GM23338 (cell line): Measurements from ENCODE around the gene MXRA7. TPM values are rescaled to one million over a fixed set of nuclear protein-coding genes. Genes with fewer than 3 reads are reported as not detected.

ENCODE experiments used
- CREB1 ChIP-seq: fragments of 250-450 bp; sonication (Bioruptor Pico); IDR thresholded peaks from 2 replicates; pipeline ENCODE4 v1.5.0; 2020; ENCODE audit warnings: low read depth, mild to moderate bottlenecking, moderate library complexity
- EZH2 ChIP-seq: fragments of 200-600 bp; sonication (generic); IDR thresholded peaks from one replicate; pipeline ENCODE4 v1.8.0; 2017; ENCODE audit warnings: antibody characterized with exemption, mild to moderate bottlenecking, low read depth; ENCODE audit not compliant: unreplicated experiment
- JUNB ChIP-seq: IDR thresholded peaks from one replicate; pipeline ENCODE4 v1.6.1; 2016; ENCODE audit warnings: antibody characterized with exemption; ENCODE audit not compliant: unreplicated experiment
- NANOG ChIP-seq: IDR thresholded peaks from 2 replicates; pipeline ENCODE4 v1.6.1; 2016; ENCODE audit warnings: antibody characterized with exemption, borderline replicate concordance
- POLR2AphosphoS5 ChIP-seq: IDR thresholded peaks from 2 replicates; pipeline ENCODE4 v1.6.1; 2016; ENCODE audit warnings: antibody characterized with exemption, low read depth
- STAT1 ChIP-seq: IDR thresholded peaks from one replicate; pipeline ENCODE4 v1.6.1; 2016; ENCODE audit warnings: antibody characterized with exemption; ENCODE audit not compliant: unreplicated experiment
- ZNF114 ChIP-seq: fragments of 250-450 bp; sonication (Bioruptor Pico); IDR thresholded peaks from 2 replicates; pipeline ENCODE4 v1.5.0; 2020; ENCODE audit warnings: mild to moderate bottlenecking, moderate library complexity
- ZNF331 ChIP-seq: fragments of 250-450 bp; sonication (Bioruptor Pico); IDR thresholded peaks from 2 replicates; pipeline ENCODE4 v1.5.0; 2020; ENCODE audit warnings: low read depth, mild to moderate bottlenecking, moderate library complexity
- polyA plus RNA-seq: library from polyadenylated mRNA; unstranded; fragments of >200 nt; fragmentation: Nextera tagmentation; extraction: Ambion mirVana; gene quantifications from 2 replicates; pipeline ENCODE4 v1.2.1, GENCODE V29; 2016
- total RNA-seq: library from RNA; depleted of rRNA; stranded (reverse); fragments of >200 nt; shearing (Covaris generic); gene quantifications from 2 replicates; pipeline ENCODE4 v1.2.3, GENCODE V29; 2014
- TF ChIP-seq, protein P1 (sequence below): fragments of 250-450 bp; sonication (Bioruptor Pico); IDR thresholded peaks from 2 replicates; pipeline ENCODE4 v1.5.0; 2020; ENCODE audit warnings: mild to moderate bottlenecking, moderate library complexity
- TF ChIP-seq, protein P2 (sequence below): IDR thresholded peaks from 2 replicates; pipeline ENCODE4 v1.6.1; 2016; ENCODE audit warnings: antibody characterized with exemption
- TF ChIP-seq, protein P3 (sequence below): IDR thresholded peaks from one replicate; pipeline ENCODE4 v1.6.1; 2018; ENCODE audit warnings: antibody characterized with exemption; ENCODE audit not compliant: unreplicated experiment

MXRA7 gene
- total and polyA plus RNA-seq, 2 experiments from 2014 or later: 12.1 to 46.6 TPM

DNA sequence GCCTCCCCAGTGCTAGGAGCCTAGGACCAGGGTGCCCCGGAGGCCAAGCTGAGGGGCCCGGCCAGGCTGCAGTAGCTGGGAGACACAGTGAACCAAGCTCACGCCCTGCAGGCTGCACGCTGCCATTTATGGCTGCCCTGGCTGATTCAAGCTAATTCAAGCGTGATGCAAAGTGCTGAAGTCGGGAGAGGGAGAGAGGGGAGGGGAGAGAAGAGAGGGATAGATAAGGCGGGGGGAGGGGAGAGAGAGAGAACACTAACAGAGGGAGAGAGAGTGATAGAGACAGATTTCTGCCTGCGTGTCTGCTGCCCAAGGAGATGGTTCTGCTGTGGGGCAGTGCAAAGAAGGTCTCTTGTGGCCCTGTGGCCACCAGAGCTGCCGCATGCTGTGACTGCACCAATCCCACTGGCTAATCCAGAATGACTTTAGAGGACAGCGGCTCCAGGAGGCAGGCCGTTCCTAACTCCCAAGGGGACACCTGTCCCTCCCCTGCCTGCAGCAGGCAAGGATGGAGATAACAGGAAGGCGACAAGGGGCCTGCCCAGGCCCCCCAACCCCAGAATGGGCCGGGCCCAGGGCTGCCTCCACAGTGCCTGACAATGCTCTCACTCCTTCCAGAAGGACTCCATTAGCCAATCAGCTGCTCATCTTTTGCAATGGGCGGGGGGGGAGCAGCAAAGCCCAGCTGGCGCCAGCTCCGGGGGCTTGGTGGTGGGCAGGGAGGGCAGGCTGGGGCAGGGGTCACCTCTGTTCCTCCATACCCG is 12.9 kb downstream of the MXRA7 start (continued):
- TF ChIP-seq, protein P1, sequence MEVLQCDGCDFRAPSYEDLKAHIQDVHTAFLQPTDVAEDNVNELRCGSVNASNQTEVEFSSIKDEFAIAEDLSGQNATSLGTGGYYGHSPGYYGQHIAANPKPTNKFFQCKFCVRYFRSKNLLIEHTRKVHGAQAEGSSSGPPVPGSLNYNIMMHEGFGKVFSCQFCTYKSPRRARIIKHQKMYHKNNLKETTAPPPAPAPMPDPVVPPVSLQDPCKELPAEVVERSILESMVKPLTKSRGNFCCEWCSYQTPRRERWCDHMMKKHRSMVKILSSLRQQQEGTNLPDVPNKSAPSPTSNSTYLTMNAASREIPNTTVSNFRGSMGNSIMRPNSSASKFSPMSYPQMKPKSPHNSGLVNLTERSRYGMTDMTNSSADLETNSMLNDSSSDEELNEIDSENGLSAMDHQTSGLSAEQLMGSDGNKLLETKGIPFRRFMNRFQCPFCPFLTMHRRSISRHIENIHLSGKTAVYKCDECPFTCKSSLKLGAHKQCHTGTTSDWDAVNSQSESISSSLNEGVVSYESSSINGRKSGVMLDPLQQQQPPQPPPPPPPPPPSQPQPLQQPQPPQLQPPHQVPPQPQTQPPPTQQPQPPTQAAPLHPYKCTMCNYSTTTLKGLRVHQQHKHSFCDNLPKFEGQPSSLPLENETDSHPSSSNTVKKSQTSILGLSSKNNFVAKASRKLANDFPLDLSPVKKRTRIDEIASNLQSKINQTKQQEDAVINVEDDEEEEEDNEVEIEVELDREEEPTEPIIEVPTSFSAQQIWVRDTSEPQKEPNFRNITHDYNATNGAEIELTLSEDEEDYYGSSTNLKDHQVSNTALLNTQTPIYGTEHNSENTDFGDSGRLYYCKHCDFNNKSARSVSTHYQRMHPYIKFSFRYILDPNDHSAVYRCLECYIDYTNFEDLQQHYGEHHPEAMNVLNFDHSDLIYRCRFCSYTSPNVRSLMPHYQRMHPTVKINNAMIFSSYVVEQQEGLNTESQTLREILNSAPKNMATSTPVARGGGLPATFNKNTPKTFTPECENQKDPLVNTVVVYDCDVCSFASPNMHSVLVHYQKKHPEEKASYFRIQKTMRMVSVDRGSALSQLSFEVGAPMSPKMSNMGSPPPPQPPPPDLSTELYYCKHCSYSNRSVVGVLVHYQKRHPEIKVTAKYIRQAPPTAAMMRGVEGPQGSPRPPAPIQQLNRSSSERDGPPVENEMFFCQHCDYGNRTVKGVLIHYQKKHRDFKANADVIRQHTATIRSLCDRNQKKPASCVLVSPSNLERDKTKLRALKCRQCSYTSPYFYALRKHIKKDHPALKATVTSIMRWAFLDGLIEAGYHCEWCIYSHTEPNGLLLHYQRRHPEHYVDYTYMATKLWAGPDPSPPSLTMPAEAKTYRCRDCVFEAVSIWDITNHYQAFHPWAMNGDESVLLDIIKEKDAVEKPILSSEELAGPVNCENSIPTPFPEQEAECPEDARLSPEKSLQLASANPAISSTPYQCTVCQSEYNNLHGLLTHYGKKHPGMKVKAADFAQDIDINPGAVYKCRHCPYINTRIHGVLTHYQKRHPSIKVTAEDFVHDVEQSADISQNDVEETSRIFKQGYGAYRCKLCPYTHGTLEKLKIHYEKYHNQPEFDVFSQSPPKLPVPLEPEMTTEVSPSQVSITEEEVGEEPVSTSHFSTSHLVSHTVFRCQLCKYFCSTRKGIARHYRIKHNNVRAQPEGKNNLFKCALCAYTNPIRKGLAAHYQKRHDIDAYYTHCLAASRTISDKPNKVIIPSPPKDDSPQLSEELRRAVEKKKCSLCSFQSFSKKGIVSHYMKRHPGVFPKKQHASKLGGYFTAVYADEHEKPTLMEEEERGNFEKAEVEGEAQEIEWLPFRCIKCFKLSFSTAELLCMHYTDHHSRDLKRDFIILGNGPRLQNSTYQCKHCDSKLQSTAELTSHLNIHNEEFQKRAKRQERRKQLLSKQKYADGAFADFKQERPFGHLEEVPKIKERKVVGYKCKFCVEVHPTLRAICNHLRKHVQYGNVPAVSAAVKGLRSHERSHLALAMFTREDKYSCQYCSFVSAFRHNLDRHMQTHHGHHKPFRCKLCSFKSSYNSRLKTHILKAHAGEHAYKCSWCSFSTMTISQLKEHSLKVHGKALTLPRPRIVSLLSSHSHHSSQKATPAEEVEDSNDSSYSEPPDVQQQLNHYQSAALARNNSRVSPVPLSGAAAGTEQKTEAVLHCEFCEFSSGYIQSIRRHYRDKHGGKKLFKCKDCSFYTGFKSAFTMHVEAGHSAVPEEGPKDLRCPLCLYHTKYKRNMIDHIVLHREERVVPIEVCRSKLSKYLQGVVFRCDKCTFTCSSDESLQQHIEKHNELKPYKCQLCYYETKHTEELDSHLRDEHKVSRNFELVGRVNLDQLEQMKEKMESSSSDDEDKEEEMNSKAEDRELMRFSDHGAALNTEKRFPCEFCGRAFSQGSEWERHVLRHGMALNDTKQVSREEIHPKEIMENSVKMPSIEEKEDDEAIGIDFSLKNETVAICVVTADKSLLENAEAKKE (CRISPR knock-in tag): no peak
- TF ChIP-seq, protein P2, sequence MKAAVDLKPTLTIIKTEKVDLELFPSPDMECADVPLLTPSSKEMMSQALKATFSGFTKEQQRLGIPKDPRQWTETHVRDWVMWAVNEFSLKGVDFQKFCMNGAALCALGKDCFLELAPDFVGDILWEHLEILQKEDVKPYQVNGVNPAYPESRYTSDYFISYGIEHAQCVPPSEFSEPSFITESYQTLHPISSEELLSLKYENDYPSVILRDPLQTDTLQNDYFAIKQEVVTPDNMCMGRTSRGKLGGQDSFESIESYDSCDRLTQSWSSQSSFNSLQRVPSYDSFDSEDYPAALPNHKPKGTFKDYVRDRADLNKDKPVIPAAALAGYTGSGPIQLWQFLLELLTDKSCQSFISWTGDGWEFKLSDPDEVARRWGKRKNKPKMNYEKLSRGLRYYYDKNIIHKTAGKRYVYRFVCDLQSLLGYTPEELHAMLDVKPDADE: no peak
- TF ChIP-seq EZH2 (no peak), NANOG (no peak), POLR2AphosphoS5 (no peak), JUNB (no peak), ZNF331 (CRISPR knock-in tag) (no peak), CREB1 (CRISPR knock-in tag) (no peak), STAT1 (no peak), ZNF114 (CRISPR knock-in tag) (no peak)
- TF ChIP-seq, protein P3, sequence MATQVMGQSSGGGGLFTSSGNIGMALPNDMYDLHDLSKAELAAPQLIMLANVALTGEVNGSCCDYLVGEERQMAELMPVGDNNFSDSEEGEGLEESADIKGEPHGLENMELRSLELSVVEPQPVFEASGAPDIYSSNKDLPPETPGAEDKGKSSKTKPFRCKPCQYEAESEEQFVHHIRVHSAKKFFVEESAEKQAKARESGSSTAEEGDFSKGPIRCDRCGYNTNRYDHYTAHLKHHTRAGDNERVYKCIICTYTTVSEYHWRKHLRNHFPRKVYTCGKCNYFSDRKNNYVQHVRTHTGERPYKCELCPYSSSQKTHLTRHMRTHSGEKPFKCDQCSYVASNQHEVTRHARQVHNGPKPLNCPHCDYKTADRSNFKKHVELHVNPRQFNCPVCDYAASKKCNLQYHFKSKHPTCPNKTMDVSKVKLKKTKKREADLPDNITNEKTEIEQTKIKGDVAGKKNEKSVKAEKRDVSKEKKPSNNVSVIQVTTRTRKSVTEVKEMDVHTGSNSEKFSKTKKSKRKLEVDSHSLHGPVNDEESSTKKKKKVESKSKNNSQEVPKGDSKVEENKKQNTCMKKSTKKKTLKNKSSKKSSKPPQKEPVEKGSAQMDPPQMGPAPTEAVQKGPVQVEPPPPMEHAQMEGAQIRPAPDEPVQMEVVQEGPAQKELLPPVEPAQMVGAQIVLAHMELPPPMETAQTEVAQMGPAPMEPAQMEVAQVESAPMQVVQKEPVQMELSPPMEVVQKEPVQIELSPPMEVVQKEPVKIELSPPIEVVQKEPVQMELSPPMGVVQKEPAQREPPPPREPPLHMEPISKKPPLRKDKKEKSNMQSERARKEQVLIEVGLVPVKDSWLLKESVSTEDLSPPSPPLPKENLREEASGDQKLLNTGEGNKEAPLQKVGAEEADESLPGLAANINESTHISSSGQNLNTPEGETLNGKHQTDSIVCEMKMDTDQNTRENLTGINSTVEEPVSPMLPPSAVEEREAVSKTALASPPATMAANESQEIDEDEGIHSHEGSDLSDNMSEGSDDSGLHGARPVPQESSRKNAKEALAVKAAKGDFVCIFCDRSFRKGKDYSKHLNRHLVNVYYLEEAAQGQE: no peak
